Measurements from ENCODE around the gene NCOA1. TPM values are rescaled to one million over a fixed set of nuclear protein-coding genes. Genes with fewer than 3 reads are reported as not detected.
"Not testable (repeated sequence)": the region's sequence is repeated elsewhere in the genome, so short reads cannot be mapped to it uniquely, and the experiment has no call there.

Gene NCOA1
- total and polyA plus RNA-seq, 8 donors = 6.2 to 27.0 (median 17.3) TPM

GRCh38 chr2:24576617-24577016 lies 85.6 kb downstream of the NCOA1 start:
- TF ChIP-seq, protein P1, sequence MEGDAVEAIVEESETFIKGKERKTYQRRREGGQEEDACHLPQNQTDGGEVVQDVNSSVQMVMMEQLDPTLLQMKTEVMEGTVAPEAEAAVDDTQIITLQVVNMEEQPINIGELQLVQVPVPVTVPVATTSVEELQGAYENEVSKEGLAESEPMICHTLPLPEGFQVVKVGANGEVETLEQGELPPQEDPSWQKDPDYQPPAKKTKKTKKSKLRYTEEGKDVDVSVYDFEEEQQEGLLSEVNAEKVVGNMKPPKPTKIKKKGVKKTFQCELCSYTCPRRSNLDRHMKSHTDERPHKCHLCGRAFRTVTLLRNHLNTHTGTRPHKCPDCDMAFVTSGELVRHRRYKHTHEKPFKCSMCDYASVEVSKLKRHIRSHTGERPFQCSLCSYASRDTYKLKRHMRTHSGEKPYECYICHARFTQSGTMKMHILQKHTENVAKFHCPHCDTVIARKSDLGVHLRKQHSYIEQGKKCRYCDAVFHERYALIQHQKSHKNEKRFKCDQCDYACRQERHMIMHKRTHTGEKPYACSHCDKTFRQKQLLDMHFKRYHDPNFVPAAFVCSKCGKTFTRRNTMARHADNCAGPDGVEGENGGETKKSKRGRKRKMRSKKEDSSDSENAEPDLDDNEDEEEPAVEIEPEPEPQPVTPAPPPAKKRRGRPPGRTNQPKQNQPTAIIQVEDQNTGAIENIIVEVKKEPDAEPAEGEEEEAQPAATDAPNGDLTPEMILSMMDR (IDR thresholded peaks at IDR 0.05) = no peak
- DNase-seq = no peak
- H3K27ac ChIP-seq = no peak overlapping the region
- FAIRE-seq = no peak
- H3K9me3 ChIP-seq = no peaks in the 10 kb centered on the region
- H3K4me1 ChIP-seq = peaks cover 28 to 43% (median 33%) of the 10 kb centered on the region in 3 donors
- H3K4me3 ChIP-seq = no peak overlapping the region
- H3K27me3 ChIP-seq = no peaks in the 10 kb centered on the region
- intact Hi-C loops (cut with DNase I) = no loop called here
- 83 to 100% methylated on average over 1 of the region's 1 CpG for WGBS, 2 donors
- H3K36me3 ChIP-seq = no peaks in the 10 kb centered on the region
- no peak for ATAC-seq

GRCh38 chr2:24577481-24577880 lies 86.4 kb downstream of the NCOA1 start:
- no peak for DNase-seq
- no peak for FAIRE-seq
- WGBS, 2 donors = 12 to 23% methylated on average over 2 of the region's 2 CpGs
- H3K36me3 ChIP-seq = no peaks in the 10 kb centered on the region
- intact Hi-C loops (cut with DNase I) = no loop called here
- H3K4me1 ChIP-seq = peaks cover 24 to 36% (median 28%) of the 10 kb centered on the region in 3 donors
- no peaks in the 10 kb centered on the region for H3K9me3 ChIP-seq
- ATAC-seq = no peak
- H3K4me3 ChIP-seq = no peak overlapping the region
- H3K27me3 ChIP-seq = no peaks in the 10 kb centered on the region
- TF ChIP-seq, protein P1 (IDR thresholded peaks at IDR 0.05) = no peak
- H3K27ac ChIP-seq = no peak overlapping the region

DNA sequence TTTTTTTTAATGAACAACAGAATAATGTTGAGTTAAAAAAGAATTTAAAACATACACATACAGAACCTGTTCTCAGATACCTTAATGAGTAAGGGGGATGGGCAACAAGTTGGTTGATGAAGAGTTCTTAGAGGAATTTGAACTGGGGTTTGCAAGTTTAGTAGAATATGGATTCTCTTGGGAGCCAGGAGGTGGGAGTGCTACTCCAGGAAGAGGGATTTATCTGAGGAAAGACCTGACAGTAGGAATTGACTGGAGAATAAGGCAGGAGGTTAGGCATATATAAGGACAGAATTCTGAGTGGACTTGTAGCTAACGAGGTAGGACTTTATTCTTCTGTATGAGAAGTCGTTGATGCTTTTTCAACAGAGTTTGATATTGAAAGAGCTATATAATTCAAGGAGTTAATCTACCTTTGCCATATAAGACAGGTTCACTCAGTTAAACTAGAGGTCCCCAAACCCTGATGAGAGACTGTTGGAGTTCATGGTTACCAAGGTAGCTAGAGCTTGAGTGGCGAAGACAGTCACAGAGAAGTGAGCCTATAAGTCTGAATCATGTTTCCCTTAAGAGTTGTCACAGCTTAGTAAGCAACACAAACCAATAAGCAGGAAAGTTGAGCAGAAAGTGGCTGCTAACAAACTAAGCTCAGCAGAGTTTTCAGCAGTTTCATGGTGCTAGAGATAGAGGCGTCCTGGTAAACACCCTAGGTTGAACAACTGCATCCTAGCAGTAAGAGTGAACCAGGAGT lies 88.2 kb downstream of the NCOA1 start:
- H3K36me3 ChIP-seq = no peaks in the 10 kb centered on the region
- DNase-seq (no peak), FAIRE-seq (no peak), ATAC-seq (no peak)
- intact Hi-C loops (cut with DNase I) = no loop called here
- 92 to 93% methylated on average over 4 of the region's 4 CpGs for WGBS, 2 donors
- H3K27me3 ChIP-seq = no peaks in the 10 kb centered on the region
- TF ChIP-seq, protein P1 (IDR thresholded peaks at IDR 0.05) = no peak
- no peak overlapping the region for H3K27ac ChIP-seq
- no peaks in the 10 kb centered on the region for H3K9me3 ChIP-seq
- peaks cover 16 to 25% (median 22%) of the 10 kb centered on the region in 3 donors for H3K4me1 ChIP-seq
- no peak overlapping the region for H3K4me3 ChIP-seq

DNA sequence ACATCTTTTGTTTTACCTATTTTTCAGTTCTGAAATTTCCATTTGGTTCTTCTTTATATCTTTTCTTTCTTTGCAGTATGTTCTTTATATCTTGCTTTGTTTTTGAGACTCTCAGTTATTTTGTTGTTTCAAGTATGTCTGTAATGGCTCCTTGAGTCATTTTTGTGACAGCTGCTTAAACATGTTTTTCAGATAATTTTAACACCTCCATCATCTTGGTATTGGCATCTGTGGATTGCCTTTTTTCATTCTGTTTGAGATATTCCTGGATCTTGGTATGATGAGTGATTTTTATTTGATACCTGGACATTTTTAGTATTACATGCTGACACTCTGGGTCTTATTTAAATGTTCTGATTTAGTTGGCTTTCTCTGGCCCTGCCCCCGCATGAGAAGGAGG lies 89.5 kb downstream of the NCOA1 start:
- 98 to 100% methylated on average over 1 of the region's 1 CpG for WGBS, 2 donors
- FAIRE-seq = no peak

GRCh38 chr2:24581971-24582370 lies 90.9 kb downstream of the NCOA1 start:
- H3K9me3 ChIP-seq; H3K36me3 ChIP-seq; H3K27me3 ChIP-seq; intact Hi-C loops (cut with DNase I); H3K27ac ChIP-seq; FAIRE-seq; DNase-seq; ATAC-seq; H3K4me3 ChIP-seq: not testable (repeated sequence)
- WGBS, 2 donors = 85 to 96% methylated on average over 1 of the region's 1 CpG
- H3K4me1 ChIP-seq = peaks cover 14 to 20% (median 16%) of the 10 kb centered on the region in 3 donors

More for the DNA sequence above, 89.5 kb downstream of the NCOA1 start:
- peaks cover 16 to 25% (median 19%) of the 10 kb centered on the region in 3 donors for H3K4me1 ChIP-seq
- DNase-seq (no peak), ATAC-seq (no peak)
- no peaks in the 10 kb centered on the region for H3K36me3 ChIP-seq
- TF ChIP-seq, protein P1 (IDR thresholded peaks at IDR 0.05) = no peak
- intact Hi-C loops (cut with DNase I) = no loop called here
- H3K4me3 ChIP-seq = no peak overlapping the region
- H3K27ac ChIP-seq = no peak overlapping the region
- no peaks in the 10 kb centered on the region for H3K9me3 ChIP-seq
- no peaks in the 10 kb centered on the region for H3K27me3 ChIP-seq

Measured in pancreas (tissue), 10 donors.